HG03565 (cell line): Measurements from ENCODE around the gene ALG10B.

Source experiments
- ATAC-seq: cut with Tn5 transposase; IDR thresholded peaks from one replicate; pipeline ENCODE4 v1.9.1; 2021; ENCODE audit warnings: mild to moderate bottlenecking, moderate library complexity; ENCODE audit not compliant: unreplicated experiment

Gene ALG10B

GRCh38 chr12:38373784-38374183 lies 57.2 kb downstream of the ALG10B start:
- no peak for ATAC-seq

GRCh38 chr12:38374751-38375150 lies 58.2 kb downstream of the ALG10B start:
- no peak for ATAC-seq
